ENCODE measurements around the gene SLC15A3.

Gene SLC15A3

GRCh38 chr11:60938500-60938899 is 13.5 kb downstream of the SLC15A3 start:
- H3K4me3 ChIP-seq = no peak overlapping the region
- no peak for TF ChIP-seq Cebpa-rat (IDR thresholded peaks at IDR 0.05)

GRCh38 chr11:60937811-60938210 is 14.2 kb downstream of the SLC15A3 start:
- no peak overlapping the region for H3K4me3 ChIP-seq
- H3K27ac ChIP-seq = no peak overlapping the region
- no peak for TF ChIP-seq Cebpa-rat (IDR thresholded peaks at IDR 0.05)
- peaks cover 0 to 100% (median 0%) of the 10 kb centered on the region in 11 experiments; a peak in 10 of 22 replicates for H4K20me1 ChIP-seq
- H3K4me1 ChIP-seq = peaks cover 0 to 34% (median 9%) of the 10 kb centered on the region in 10 experiments; a peak in 15 of 20 replicates
- H3K27me3 ChIP-seq = no peaks in the 10 kb centered on the region
- H3K9me3 ChIP-seq (replicated peaks in 1 of 11) = no peaks in the 10 kb centered on the region
- H3K36me3 ChIP-seq = peaks cover 8 to 68% (median 36%) of the 10 kb centered on the region in 11 experiments; a peak in 21 of 22 replicates
- H3K9ac ChIP-seq = no peak overlapping the region
- no peak overlapping the region for H3K4me2 ChIP-seq

More at GRCh38 chr11:60938500-60938899, 13.5 kb downstream of the SLC15A3 start:
- peaks cover 0 to 33% (median 8%) of the 10 kb centered on the region in 10 experiments; a peak in 15 of 20 replicates for H3K4me1 ChIP-seq
- no peak overlapping the region for H3K9ac ChIP-seq
- H3K36me3 ChIP-seq = peaks cover 8 to 75% (median 36%) of the 10 kb centered on the region in 11 experiments; a peak in 21 of 22 replicates
- H3K27me3 ChIP-seq = no peaks in the 10 kb centered on the region
- no peak overlapping the region for H3K27ac ChIP-seq
- H3K4me2 ChIP-seq = no peak overlapping the region
- H4K20me1 ChIP-seq = peaks cover 0 to 100% (median 0%) of the 10 kb centered on the region in 11 experiments; a peak in 10 of 22 replicates
- no peaks in the 10 kb centered on the region for H3K9me3 ChIP-seq (replicated peaks in 1 of 11)

- peaks cover 8 to 61% (median 35%) of the 10 kb centered on the region in 11 experiments; a peak in 21 of 22 replicates for H3K36me3 ChIP-seq
- no peak overlapping the region for H3K4me3 ChIP-seq
- peaks cover 5 to 35% (median 13%) of the 10 kb centered on the region in 10 experiments; a peak in 18 of 20 replicates for H3K4me1 ChIP-seq
- H3K9ac ChIP-seq = no peak overlapping the region
- H3K9me3 ChIP-seq (replicated peaks in 1 of 11) = no peaks in the 10 kb centered on the region
- TF ChIP-seq Cebpa-rat (IDR thresholded peaks at IDR 0.05) = no peak
- H3K27ac ChIP-seq = no peak overlapping the region
- H4K20me1 ChIP-seq = peaks cover 0 to 96% (median 0%) of the 10 kb centered on the region in 11 experiments; a peak in 10 of 22 replicates
- no peak overlapping the region for H3K4me2 ChIP-seq
- no peaks in the 10 kb centered on the region for H3K27me3 ChIP-seq
Observed at GRCh38 chr11:60937144-60937527, 14.8 kb downstream of the SLC15A3 start.

- Histone ChIP-seq H3K36me3 (peaks cover 6 to 56% (median 35%) of the 10 kb centered on the region in 11 experiments; a peak in 21 of 22 replicates), H4K20me1 (peaks cover 0 to 91% (median 5%) of the 10 kb centered on the region in 11 experiments; a peak in 11 of 22 replicates)
Observed at GRCh38 chr11:60936467-60937143, 15.4 kb downstream of the SLC15A3 start.

GRCh38 chr11:60935676-60936442 is 16.1 kb downstream of the SLC15A3 start:
- H3K27me3 ChIP-seq = no peaks in the 10 kb centered on the region
- H3K27ac ChIP-seq = no peak overlapping the region
- H3K4me1 ChIP-seq = peaks cover 7 to 36% (median 17%) of the 10 kb centered on the region in 10 experiments; a peak in 19 of 20 replicates
- peaks cover 0 to 48% (median 35%) of the 10 kb centered on the region in 11 experiments; a peak in 15 of 22 replicates for H3K36me3 ChIP-seq
- H4K20me1 ChIP-seq = peaks cover 0 to 84% (median 6%) of the 10 kb centered on the region in 11 experiments; a peak in 10 of 22 replicates
- H3K4me2 ChIP-seq = no peak overlapping the region
- no peak overlapping the region for H3K4me3 ChIP-seq
- H3K9me3 ChIP-seq (replicated peaks in 1 of 11) = no peaks in the 10 kb centered on the region
- no peak for TF ChIP-seq Cebpa-rat (IDR thresholded peaks at IDR 0.05)
- no peak overlapping the region for H3K9ac ChIP-seq

More at GRCh38 chr11:60936467-60937143, 15.4 kb downstream of the SLC15A3 start:
- no peaks in the 10 kb centered on the region for H3K9me3 ChIP-seq (replicated peaks in 1 of 11)
- H3K4me2 ChIP-seq = no peak overlapping the region
- H3K4me1 ChIP-seq = peaks cover 6 to 35% (median 13%) of the 10 kb centered on the region in 10 experiments; a peak in 19 of 20 replicates
- no peak overlapping the region for H3K4me3 ChIP-seq
- H3K27me3 ChIP-seq = no peaks in the 10 kb centered on the region
- H3K9ac ChIP-seq = no peak overlapping the region
- no peak overlapping the region for H3K27ac ChIP-seq
- no peak for TF ChIP-seq Cebpa-rat (IDR thresholded peaks at IDR 0.05)

- TF ChIP-seq Cebpa-rat (IDR thresholded peaks at IDR 0.05) = no peak
- Histone ChIP-seq H3K36me3 (peaks cover 0 to 40% (median 30%) of the 10 kb centered on the region in 11 experiments; a peak in 14 of 22 replicates), H3K9ac (no peak overlapping the region), H3K9me3 (replicated peaks in 1 of 11) (no peaks in the 10 kb centered on the region), H3K4me1 (peaks cover 7 to 36% (median 17%) of the 10 kb centered on the region in 10 experiments; a peak in 19 of 20 replicates), H4K20me1 (peaks cover 0 to 75% (median 6%) of the 10 kb centered on the region in 11 experiments; a peak in 10 of 22 replicates), H3K27me3 (no peaks in the 10 kb centered on the region), H3K27ac (no peak overlapping the region), H3K4me2 (peak overlapping the region in 1 of 11 experiments; percentile 35; a peak in 1 of 22 replicates), H3K4me3 (no peak overlapping the region)
Observed at GRCh38 chr11:60934790-60935605, 17.0 kb downstream of the SLC15A3 start.

- no peak overlapping the region for H3K27ac ChIP-seq
- H3K9me3 ChIP-seq (replicated peaks in 1 of 11) = no peaks in the 10 kb centered on the region
- TF ChIP-seq Cebpa-rat (IDR thresholded peaks at IDR 0.05) = no peak
- peaks cover 7 to 36% (median 17%) of the 10 kb centered on the region in 10 experiments; a peak in 19 of 20 replicates for H3K4me1 ChIP-seq
- H3K36me3 ChIP-seq = peaks cover 0 to 32% (median 23%) of the 10 kb centered on the region in 11 experiments; a peak in 14 of 22 replicates
- peaks cover 0 to 68% (median 6%) of the 10 kb centered on the region in 11 experiments; a peak in 10 of 22 replicates for H4K20me1 ChIP-seq
- H3K9ac ChIP-seq = no peak overlapping the region
- H3K4me2 ChIP-seq = peak overlapping the region in 1 of 11 experiments; percentile 35; a peak in 1 of 22 replicates
- no peaks in the 10 kb centered on the region for H3K27me3 ChIP-seq
- H3K4me3 ChIP-seq = no peak overlapping the region
Observed at GRCh38 chr11:60934124-60934789, 17.7 kb downstream of the SLC15A3 start.

Measured in BLaER1 treated with 17β-estradiol and CSF1 and Interleukin-3, amounts not matched to agents 10 nM and 100 nM (cell line).